Head of caudate nucleus (tissue), 42 donors: ENCODE results near the gene CCR8.

Experiments
- DNase-seq, 42 donors: peaks; one replicate each; pipeline versions ENCODE4 v3.0.0 to v3.0.0-alpha.2; 2020 to 2021; ENCODE audit warnings: mixed read lengths in 7 of 42
- intact Hi-C: fragments of 100-400 bp; cut with DNase I; formaldehyde crosslinking; loops from one replicate; pipeline ENCODE4 v1.15.0; 2022

The CCR8 gene, protein sequence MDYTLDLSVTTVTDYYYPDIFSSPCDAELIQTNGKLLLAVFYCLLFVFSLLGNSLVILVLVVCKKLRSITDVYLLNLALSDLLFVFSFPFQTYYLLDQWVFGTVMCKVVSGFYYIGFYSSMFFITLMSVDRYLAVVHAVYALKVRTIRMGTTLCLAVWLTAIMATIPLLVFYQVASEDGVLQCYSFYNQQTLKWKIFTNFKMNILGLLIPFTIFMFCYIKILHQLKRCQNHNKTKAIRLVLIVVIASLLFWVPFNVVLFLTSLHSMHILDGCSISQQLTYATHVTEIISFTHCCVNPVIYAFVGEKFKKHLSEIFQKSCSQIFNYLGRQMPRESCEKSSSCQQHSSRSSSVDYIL

DNA sequence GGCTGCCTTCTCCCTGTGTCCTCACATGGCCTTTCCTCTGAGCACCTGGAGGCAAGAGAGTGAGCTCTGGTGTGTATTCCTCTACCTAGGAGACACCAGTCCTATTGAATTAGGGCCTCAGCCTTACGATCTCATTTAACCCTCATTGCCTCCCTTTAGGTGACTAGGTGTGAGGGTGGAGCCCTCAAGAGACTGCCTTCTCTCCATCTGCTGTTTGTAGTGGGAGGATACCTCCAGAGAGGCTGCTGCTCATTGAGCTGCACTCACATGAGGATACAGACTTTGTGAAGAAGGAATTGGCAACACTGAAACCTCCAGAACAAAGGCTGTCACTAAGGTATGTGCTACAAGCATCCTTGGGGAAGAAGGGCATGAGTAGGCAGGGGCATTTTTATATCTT, at the start of gene CCR8:
CCR8 (plus strand) TSS at position 217 of the 400 bp plus-strand sequence. CDS start 2,623 bp downstream, outside the sequence.
- DNase-seq: no peak
- intact Hi-C loops: no loop called here

DNA sequence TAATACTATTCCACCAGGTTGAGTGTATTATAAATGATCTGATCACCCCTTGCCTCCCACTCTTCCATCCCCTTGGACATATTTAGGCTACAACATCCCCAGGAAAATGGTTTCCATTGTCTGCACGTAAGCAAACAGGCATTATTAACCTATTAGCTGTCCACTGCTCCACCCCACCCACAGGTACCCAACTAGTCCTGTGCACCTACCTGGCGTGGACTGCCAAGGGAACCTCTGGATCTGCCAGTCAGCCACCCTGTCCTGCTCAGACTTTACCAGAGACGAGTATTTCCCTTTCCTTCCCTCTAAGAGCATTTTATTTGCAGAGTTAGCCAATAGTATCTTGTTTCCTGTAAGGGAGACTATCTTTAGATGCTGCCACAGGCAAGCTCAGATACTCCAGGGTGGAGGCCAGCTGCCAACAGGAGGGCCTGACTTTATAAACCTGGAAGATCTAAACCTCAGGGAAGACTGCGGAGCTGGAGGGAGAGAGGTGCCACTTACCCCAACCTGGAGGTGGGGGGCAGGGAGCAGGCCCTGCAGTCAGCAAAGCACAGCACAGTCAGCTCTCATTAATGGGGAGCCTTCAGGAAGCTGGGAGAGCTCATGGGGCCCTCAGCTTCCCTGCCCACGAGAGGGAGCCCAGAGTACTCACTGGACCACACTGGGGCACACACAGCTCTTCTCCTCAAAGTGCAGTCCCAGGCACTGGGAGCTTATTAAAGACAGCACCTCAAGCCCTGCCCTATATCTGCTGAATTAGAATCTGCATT, 49.6 kb upstream of the CCR8 start, which contains the start of gene CX3CR1:
CX3CR1 (minus strand) TSS at position 292 of the 773 bp plus-strand sequence. CDS start 13,527 bp downstream, outside the sequence.
- peak in 3 of 42 donors; percentile 13 to 38 (median 13) for DNase-seq
- intact Hi-C loops: loop anchor here (10.0 kb wide), 1 partner anchor 155 kb away; no protein-coding TSS in a partner anchor

DNA sequence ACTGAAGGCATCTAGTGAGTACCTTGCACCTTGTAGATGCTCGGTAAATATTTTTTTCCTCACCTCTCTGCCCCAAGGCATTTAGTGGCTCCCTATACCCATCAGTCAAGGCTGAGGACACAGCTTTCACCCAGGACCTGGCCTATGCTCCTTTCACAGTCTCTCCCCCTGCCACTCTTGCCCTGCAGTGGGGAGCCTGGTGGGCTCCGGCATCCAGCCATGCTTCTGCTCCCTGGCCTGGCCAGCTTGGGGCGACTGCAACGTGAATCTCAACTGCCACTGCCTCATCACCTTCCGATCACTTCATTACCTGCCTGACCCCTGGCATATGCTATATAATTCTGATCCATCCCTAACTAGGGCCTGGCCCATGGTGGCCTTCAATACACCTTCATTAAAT, 48.9 kb upstream of the CCR8 start:
- no peak for DNase-seq
- intact Hi-C loops: loop anchor here (10.0 kb wide), 1 partner anchor 156 kb away; no protein-coding TSS in a partner anchor

DNA sequence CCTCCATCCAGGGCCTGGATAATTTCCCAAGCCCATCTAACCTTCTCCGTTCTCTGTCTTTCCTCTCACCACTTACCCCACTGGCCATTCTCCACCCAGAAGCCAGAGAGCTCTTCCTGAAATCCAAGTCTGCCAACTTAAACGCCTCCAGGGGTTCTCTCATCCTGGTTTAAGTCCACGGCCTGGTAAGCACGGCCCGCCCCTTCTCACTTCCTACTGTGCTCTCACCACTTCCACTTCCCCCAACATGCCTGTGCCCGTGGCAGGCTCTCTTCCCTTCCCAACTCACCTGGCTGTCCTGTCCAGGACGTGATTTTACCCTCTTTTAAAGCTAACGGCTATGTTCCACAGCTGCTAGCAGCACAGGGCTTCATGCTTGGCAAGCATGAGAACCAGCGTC, 48.0 kb upstream of the CCR8 start:
- intact Hi-C loops: loop anchor here (10.0 kb wide), 1 partner anchor 157 kb away; no protein-coding TSS in a partner anchor
- DNase-seq: peak in 7 of 42 donors; percentile 22 to 42 (median 28)

DNA sequence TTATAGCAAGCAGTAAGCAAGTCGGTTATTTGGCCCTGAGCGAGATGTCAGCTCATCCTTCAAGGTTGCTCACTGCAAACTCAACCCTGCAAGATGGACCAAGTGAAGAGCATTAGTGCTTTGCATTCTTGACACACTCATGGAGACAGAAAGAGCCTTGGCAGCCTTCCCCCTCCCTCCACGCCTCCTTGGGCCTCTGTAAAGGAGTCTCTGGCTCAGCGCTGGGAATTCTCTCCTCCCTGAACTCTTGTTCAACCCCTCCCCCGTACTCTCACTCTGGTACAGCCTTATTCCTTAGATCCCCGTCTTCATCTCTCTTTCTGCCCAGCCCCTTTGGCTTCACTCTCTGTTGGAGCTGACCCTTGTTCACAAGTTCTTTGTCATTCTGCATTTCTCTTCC, 47.5 kb upstream of the CCR8 start:
- DNase-seq: peak in 4 of 42 donors; percentile 6 to 41 (median 32)
- intact Hi-C loops: loop anchor here (10.0 kb wide), 1 partner anchor 157 kb away; no protein-coding TSS in a partner anchor

DNA sequence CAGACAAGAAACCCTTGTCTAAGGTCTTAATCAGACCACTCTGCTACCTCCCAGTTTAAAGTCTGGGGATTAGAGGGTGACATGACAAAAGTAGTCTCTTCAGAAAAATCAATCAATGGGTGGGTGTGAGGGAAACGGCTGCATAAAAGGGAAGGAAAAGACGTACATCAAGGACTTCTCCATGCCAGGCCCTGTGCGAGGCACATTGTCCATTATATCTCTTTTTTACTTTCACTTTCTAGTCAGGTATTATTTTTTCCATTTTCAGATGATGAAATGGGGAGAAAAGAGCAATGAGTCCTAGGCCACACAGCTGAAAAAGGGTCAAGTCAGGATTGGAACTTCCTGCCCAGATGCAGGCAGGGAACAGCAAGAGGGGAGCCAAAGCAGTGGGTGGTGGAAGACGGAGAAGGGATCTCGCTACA, 45.0 kb upstream of the CCR8 start:
- no peak for DNase-seq
- intact Hi-C loops: loop anchor here (10.0 kb wide), 1 partner anchor 160 kb away; no protein-coding TSS in a partner anchor

DNA sequence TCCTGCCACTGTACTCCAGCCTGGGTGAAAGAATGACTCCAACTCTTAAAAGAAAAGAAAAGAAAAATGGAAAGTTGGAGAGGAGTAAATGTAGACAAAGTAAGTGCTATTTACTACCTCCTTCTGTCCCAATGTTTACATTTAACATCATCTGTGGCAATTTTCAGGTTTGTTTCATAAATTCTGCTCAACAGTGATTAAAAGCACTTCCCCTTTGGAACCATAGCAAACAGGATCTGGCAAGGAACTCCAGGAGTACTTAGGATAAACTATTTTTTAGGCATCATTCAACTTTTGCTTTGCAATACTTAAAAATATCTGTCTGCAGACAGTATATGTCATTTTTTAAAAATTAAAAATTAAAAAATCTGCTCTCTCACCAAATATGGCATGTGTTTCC, 44.2 kb upstream of the CCR8 start:
- DNase-seq: no peak
- intact Hi-C loops: loop anchor here (10.0 kb wide), 1 partner anchor 161 kb away; no protein-coding TSS in a partner anchor

DNA sequence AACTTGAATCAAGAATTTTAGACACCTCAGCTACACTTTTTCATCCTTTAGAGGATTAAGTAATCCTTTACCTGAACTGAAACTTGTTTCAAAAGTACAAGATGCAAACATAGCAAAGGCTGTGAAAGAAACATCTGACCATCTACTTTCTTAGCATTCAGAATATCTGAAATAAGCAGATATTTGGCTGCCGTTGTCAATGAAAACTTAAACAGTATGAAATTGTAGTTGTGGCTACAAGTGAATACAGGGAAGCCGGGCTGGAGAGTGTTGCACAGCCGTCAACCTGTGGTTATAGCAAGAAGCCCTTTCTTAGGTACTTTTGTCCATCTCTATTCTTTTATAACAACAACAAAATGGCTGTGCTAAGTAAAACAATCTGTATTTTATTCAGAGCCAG, 42.7 kb upstream of the CCR8 start:
- DNase-seq: no peak
- intact Hi-C loops: loop anchor here (10.0 kb wide), 1 partner anchor 162 kb away; no protein-coding TSS in a partner anchor

DNA sequence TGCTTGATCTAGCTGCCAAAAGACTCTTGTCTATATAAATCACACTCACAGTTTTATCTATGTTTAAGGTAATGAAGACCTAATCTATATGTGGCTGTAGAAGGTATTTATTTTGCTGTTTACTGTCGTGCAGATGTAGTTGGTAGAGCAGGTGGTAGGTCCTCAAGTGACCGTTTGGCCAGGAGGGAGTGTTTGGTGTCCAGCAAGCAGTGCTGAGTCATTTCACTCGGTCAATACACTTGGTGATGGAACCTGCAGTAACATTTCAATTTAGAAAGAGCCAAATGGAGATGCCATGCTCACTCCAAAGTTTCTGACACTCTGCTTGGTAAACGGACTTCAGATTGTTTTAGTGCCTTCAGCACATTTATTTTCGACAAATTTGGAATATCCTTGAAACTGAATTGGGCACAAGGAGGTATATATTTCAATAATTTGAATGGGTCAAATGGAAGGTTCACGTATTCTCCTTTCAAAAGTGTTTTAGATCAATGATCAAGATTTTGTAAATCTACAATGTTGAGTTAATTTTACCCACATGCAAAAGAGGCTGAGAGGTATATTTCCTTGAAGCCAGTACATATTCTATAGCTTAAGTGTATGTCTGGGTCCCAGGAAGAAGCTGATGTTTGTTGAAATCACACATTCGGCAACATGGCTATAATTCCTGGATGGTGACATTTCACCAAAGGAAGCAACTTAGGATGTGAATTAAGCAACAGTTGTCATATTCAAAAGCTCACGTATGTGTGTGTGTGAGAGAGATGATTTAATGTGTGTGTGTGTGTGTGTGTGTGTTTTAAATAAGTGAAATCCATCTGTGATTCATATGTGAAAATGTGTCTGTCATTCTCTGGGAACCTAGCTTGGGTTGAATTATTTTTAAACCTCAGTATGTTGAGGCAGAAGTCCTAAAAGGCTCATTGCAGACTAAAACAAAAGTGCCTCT, 42.0 kb upstream of the CCR8 start:
- intact Hi-C loops: loop anchor here (10.0 kb wide), 1 partner anchor 163 kb away; no protein-coding TSS in a partner anchor

DNA sequence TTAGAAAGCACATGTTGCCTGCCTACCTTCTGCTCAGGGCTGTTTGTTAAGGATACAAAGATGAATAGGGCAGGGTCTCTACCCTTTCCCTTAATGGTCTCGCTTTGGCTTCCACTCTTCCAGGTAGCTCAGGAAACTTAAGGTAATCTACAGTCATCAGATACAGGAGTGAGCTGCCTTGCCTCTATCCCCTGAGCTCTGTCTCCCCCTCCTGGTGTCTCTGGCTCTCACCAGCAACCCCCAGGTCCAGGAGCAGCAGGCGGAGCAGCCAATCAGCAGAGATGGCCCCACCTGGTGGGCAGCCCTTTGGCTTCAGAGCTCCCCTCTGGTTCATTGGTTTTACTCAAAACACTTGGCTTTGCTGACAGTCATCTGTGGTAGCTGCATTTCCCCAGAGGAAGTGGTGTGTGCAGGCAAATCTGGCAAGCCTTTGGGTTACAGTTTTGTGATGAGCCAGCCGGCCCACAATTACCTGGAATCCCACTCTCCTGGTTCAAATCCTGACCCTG, 41.2 kb upstream of the CCR8 start:
- intact Hi-C loops: loop anchor here (10.0 kb wide), 1 partner anchor 164 kb away; no protein-coding TSS in a partner anchor
- DNase-seq: peak; percentile 61 to 93 (median 82)

More for the DNA sequence above, 42.0 kb upstream of the CCR8 start:
- DNase-seq: no peak

DNA sequence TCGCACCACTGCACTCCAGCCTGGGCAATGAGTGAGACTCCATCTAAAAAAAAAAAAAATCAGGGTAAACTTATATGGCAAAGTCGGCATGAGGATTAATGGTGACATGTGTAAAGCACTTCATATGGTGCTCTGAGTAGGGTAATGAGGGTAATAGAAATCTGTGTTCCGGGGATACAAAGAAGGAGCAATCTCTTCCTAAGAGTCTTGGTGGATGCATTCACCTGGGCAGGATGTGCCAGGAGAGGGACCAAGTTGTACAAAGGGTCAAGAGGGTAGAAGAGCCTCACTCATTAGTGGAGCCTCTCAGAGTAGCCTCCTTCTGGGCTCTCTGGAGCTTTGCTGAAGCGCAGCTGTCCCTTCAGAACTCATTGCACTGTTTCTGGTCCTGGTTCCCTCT, 40.4 kb upstream of the CCR8 start:
- intact Hi-C loops: loop anchor here (10.0 kb wide), 1 partner anchor 164 kb away; no protein-coding TSS in a partner anchor
- DNase-seq: no peak

DNA sequence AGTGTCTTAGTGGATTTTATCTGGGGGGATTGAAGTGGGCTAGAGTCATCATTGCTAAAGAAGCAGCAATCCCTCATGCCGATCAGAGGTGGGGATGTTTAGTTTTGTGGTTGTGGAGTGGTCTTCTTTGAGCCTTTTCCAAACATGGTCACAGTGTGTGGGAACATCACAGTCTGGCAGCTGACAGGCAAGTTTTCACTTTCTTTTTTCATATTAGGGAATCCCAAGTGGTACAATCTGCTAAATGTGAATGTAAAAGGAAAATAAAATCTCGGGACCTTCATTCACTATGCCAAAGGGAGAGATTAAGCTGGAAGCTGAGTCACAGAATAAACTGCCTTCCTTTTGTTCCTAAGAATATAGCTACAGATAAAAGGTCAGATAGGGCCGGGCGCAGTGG, 39.3 kb upstream of the CCR8 start:
- DNase-seq: no peak
- intact Hi-C loops: loop anchor here (5.0 kb wide), 2 partner anchors 83 to 103 kb away; no protein-coding TSS in a partner anchor

DNA sequence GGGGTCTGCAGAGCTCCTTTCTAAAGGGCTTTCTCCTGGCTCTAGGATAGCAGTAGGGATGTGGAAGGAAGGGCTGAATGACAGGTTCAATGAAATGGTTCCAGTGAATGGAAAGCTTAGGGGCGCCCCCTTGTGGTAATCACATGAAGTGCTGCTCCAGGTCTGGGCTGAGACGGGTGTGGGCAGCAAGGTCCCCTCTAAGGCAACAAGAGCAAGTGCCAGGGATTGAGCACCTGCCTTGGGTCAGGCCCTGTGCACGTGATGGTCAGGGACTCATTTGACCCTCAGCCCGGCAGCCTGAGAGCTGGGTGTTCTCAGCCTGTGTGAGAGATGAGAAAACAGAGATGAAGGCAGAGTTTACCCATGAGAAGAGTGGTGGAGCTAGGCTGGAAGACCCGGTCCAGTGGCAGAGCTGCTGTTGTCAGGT, 37.6 kb upstream of the CCR8 start:
- intact Hi-C loops: loop anchor here (5.0 kb wide), 2 partner anchors 85 to 105 kb away; no protein-coding TSS in a partner anchor
- DNase-seq: peak in 41 of 42 donors; percentile 42 to 93 (median 79)

DNA sequence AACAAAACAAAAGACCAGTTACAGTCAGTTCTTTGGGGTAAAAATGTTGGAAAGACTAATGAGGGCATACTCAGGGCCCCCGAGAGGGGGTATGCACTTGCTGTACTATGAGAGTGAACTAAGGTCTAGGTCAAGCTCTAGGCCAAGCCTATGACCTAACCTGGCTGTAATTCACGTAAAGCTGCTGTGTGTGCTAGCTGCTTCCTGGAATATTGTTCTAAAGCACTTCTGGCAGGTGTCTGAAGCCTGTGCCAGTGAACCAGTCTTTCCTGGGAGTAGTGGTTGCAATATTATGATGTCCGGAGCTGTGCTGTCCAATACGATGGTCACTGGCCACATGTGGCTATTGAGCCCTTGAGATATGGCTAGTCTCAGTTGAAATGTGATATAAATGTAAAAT, 36.5 kb upstream of the CCR8 start:
- no peak for DNase-seq
- intact Hi-C loops: loop anchor here (5.0 kb wide), 2 partner anchors 86 to 106 kb away; no protein-coding TSS in a partner anchor

DNA sequence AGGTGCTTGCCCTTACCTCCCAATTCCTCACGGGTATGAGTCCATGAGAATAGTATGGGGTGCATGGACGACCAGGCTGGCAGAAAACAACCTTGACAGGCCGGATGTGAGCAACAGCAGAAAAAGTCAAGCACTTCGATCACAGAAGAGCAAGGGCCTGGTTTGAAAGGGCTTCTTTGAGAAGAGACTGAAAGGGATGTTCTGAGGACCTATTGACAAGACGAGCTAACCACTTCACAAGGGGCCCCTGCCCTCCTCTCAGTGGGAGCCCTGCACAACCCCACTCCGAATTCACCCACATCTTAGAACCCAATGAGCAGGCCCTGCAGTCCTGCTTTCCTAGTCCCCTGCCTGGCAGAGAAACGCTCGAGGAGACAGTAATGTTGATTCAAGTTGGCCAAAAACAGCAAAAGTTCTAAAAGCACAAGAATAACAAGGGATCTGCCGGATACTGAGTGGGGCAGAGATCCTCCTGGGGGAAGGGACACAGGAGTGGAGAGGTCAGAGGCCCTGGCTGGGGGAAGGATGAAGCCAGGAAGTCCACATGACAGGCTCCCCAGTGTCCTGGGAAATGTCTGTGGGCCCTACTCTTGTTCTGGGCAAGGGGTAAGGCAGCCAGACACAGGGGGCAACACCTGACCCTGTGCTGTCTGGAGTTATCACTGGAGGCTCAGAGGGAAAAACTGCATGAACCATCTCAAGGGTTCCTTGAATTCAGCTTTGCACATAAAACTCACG, 34.9 kb upstream of the CCR8 start:
- intact Hi-C loops: loop anchor here (5.0 kb wide), 2 partner anchors 87 to 107 kb away; no protein-coding TSS in a partner anchor
- DNase-seq: no peak

DNA sequence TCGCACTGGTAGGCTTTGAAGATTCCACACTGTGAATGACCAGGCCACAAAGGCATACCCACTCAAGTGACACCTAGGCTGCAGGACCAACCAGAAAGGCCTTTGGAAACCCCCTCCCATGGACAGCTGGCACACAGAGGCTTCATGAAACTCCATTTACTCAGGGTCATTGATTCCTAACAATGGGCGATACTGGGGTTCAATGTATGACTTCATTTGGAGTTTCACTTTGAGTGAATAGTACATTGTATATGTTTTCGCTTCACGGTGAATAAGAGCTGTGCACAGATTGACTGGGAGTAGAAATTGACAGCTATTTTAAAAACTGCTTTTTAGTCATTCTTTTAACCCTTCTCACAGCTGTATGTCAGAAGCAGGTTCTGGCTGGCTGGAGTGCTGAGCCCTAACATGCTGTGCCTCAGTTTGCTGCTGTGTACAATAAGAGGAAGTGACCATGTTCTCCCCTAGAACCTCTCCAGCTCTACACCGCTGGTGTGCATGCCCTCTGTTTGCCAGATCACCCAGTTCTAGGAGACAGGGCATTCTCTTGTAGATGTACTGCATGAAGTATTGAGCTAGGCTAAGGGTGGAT, 34.2 kb upstream of the CCR8 start:
- intact Hi-C loops: no loop called here

More for the DNA sequence above, 34.2 kb upstream of the CCR8 start:
- no peak for DNase-seq
